HepG2 (cell line): Measurements from ENCODE around the gene ELOVL7. TPM values are rescaled to one million over a fixed set of nuclear protein-coding genes. Genes with fewer than 3 reads are reported as not detected.

Experiments
- ATF7 ChIP-seq, 2 experiments: fragments of 450-650 bp in 1 of 2; sonication (generic) in 1 of 2; formaldehyde crosslinking in 1 of 2; IDR thresholded peaks; 2 replicates each; pipeline versions ENCODE4 v1.4.0 to v1.6.1; 2016 to 2020; ENCODE audit warnings: antibody characterized with exemption in 1 of 2, mild to moderate bottlenecking in 1 of 2, missing genetic modification reagents in 1 of 2
- HCFC1 ChIP-seq: fragments of 150-350 bp; IDR thresholded peaks from 2 replicates; pipeline ENCODE4 v1.6.1; 2014; ENCODE audit warnings: low read depth, low read length
- NKX3-1 ChIP-seq: sonication (generic); formaldehyde crosslinking; IDR thresholded peaks from 2 replicates; pipeline ENCODE4 v1.5.0; 2020; ENCODE audit warnings: missing genetic modification reagents
- PAXIP1 ChIP-seq: sonication (generic); formaldehyde crosslinking; conservative IDR thresholded peaks from 2 replicates; pipeline ENCODE4 v1.4.0; 2020; ENCODE audit warnings: mild to moderate bottlenecking, missing genetic modification reagents, moderate library complexity
- ZBTB4 ChIP-seq: sonication (generic); formaldehyde crosslinking; IDR thresholded peaks from 2 replicates; pipeline ENCODE4 v1.4.0; 2020; ENCODE audit warnings: missing genetic modification reagents, mild to moderate bottlenecking, borderline replicate concordance
- ZBTB46 ChIP-seq: sonication (generic); formaldehyde crosslinking; IDR thresholded peaks from 2 replicates; pipeline ENCODE4 v1.4.0; 2020; ENCODE audit warnings: mild to moderate bottlenecking, missing genetic modification reagents, borderline replicate concordance
- ZNF264 ChIP-seq: sonication (generic); formaldehyde crosslinking; IDR thresholded peaks from 2 replicates; pipeline ENCODE4 v1.4.0; 2020; ENCODE audit warnings: missing genetic modification reagents
- ZNF577 ChIP-seq: sonication (generic); formaldehyde crosslinking; IDR thresholded peaks from 2 replicates; pipeline ENCODE4 v1.4.0; 2020; ENCODE audit warnings: mild to moderate bottlenecking, low read depth, missing genetic modification reagents, borderline replicate concordance
- polyA plus RNA-seq, 8 experiments: library from polyadenylated mRNA; depleted of rRNA in 3 of 8; stranded (reverse) in 7 of 8; unstranded in 1 of 8; fragments of >200 nt; fragmentation: Illumina TruSeq in 4 of 8; extraction: Trizol in 4 of 8; gene quantifications; 2 replicates each; pipeline versions ENCODE4 v1.2.1 to v1.2.3, GENCODE V29; 2011 to 2016; ENCODE audit warnings: low read depth in 4 of 8, missing spikeins in 1 of 8, mixed read lengths in 1 of 8; ENCODE audit not compliant: insufficient read depth in 1 of 8
- total RNA-seq, 5 experiments: library from RNA; depleted of rRNA; stranded (reverse); fragments of >200 nt; fragmentation: Illumina TruSeq; extraction: Trizol; gene quantifications; 2 replicates each; pipeline ENCODE4 v1.2.3, GENCODE V29; 2016; ENCODE audit warnings: low read depth in 1 of 5

The ELOVL7 gene
- total and polyA plus RNA-seq, 2 of the 13 experiments (the other 11 are each of a cell fraction or from before 2014, with no cell fraction given): 4.5 to 7.3 TPM

GRCh38 chr5:60826653-60827052 is 17.4 kb downstream of the ELOVL7 start (continued):
- TF ChIP-seq ZBTB46 (CRISPR knock-in tag) (no peak), ZNF577 (CRISPR knock-in tag) (no peak), PAXIP1 (CRISPR knock-in tag) (no peak), ATF7 (IDR thresholded peaks at IDR 0.05) (no peak), ATF7 (CRISPR knock-in tag; IDR thresholded peaks at IDR 0.05) (no peak), HCFC1 (no peak), ZNF264 (CRISPR knock-in tag) (no peak), NKX3-1 (CRISPR knock-in tag) (no peak), ZBTB4 (CRISPR knock-in tag) (no peak)
